Natural killer cell (primary cell): ENCODE measurements around the gene NAV2. TPM values are rescaled to one million over a fixed set of nuclear protein-coding genes. Genes with fewer than 3 reads are reported as not detected.

Source experiments
- ATAC-seq, 3 donors: fragments of 150-1000 bp in 2 of 3; fragments of 200-7000 bp in 1 of 3; cut with Tn5 transposase; 1 replicate in 1 of 3; 2 replicates in 2 of 3; pipeline ENCODE4 v1.10.0; 2021; ENCODE audit warnings: mild to moderate bottlenecking in 2 of 3, moderate library complexity in 2 of 3
- DNase-seq, 2 donors: peaks; one replicate each; pipeline versions ENCODE4 v3.0.0 to v3.0.0-alpha.2; 2013 to 2021; ENCODE audit warnings: mixed read lengths in 1 of 2
- H3K27ac ChIP-seq: one replicate; pipeline ENCODE4 v1.5.1; 2013; ENCODE audit warnings: mild to moderate bottlenecking, low read length
- H3K27me3 ChIP-seq: one replicate; pipeline ENCODE4 v1.6.1; 2013; ENCODE audit warnings: low read length; ENCODE audit not compliant: control insufficient read depth, insufficient read depth
- H3K36me3 ChIP-seq: one replicate; pipeline ENCODE4 v1.6.1; 2013; ENCODE audit warnings: low read length; ENCODE audit not compliant: control insufficient read depth, insufficient read depth
- H3K4me1 ChIP-seq: one replicate; pipeline ENCODE4 v1.6.1; 2013; ENCODE audit warnings: low read length; ENCODE audit not compliant: control insufficient read depth, insufficient read depth
- H3K4me3 ChIP-seq: one replicate; pipeline ENCODE4 v1.5.1; 2013; ENCODE audit warnings: low read length
- H3K9me3 ChIP-seq: one replicate; pipeline ENCODE4 v1.6.1; 2013; ENCODE audit warnings: low read length; ENCODE audit not compliant: control insufficient read depth, insufficient read depth
- H3K27ac Mint-ChIP-seq, 2 donors: one replicate each; pipeline ENCODE4 v1.8.0; 2022; ENCODE audit warnings: mild to moderate bottlenecking in 2 of 2, mixed read lengths in 2 of 2, moderate library complexity in 1 of 2
- H3K27me3 Mint-ChIP-seq, 2 donors: one replicate each; pipeline ENCODE4 v1.8.0; 2022; ENCODE audit warnings: low read depth in 2 of 2, mixed read lengths in 2 of 2
- H3K36me3 Mint-ChIP-seq: one replicate; pipeline ENCODE4 v1.8.0; 2022; ENCODE audit warnings: mixed read lengths
- H3K4me1 Mint-ChIP-seq, 2 donors: one replicate each; pipeline ENCODE4 v1.8.0; 2022; ENCODE audit warnings: mixed read lengths in 2 of 2
- H3K4me3 Mint-ChIP-seq: one replicate; pipeline ENCODE4 v1.8.0; 2022; ENCODE audit warnings: mild to moderate bottlenecking, moderate library complexity, mixed read lengths
- H3K9me3 Mint-ChIP-seq, 2 donors: one replicate each; pipeline ENCODE4 v1.8.0; 2022; ENCODE audit warnings: mixed read lengths in 2 of 2
- CTCF ChIP-seq: fragments of 200-600 bp; IDR thresholded peaks from one replicate; pipeline ENCODE4 v1.8.0; 2022; ENCODE audit warnings: antibody characterized with exemption
- WGBS: methylation state at CpG from one replicate; pipeline ENCODE4 v1.1.7; 2013; ENCODE audit warnings: missing lambda C conversion rate; ENCODE audit not compliant: insufficient coverage; 5-methylcytosine and 5-hydroxymethylcytosine counted together
- intact Hi-C: fragments of 100-400 bp; cut with micrococcal nuclease; formaldehyde crosslinking; loops from one replicate; pipeline ENCODE4 v1.14.2; 2022
- total RNA-seq, 4 donors: library from RNA; stranded (reverse); fragments of 120-200 nt in 1 of 4; gene quantifications; one replicate each; pipeline versions ENCODE4 v1.2.3 to v1.2.4, GENCODE V29; 2013 to 2022

NAV2 gene
- total RNA-seq, 3 donors from 2014 or later (not counting 1 experiment from before 2014, with no cell fraction given) = 0.14 to 1.6 (median 0.43) TPM

GRCh38 chr11:19952116-19952605 is 239.5 kb downstream of the NAV2 start:
- no peak for ATAC-seq
- no peaks in the 10 kb centered on the region for H3K36me3 ChIP-seq
- Mint-ChIP-seq H3K27me3 (peaks cover 31 to 48% of the 10 kb centered on the region in 2 donors), H3K27ac (no peak overlapping the region), H3K4me1 (peaks cover 7 to 8% of the 10 kb centered on the region in 2 donors), H3K9me3 (no peaks in the 10 kb centered on the region), H3K4me3 (no peak overlapping the region), H3K36me3 (no peaks in the 10 kb centered on the region)
- H3K4me1 ChIP-seq = no peaks in the 10 kb centered on the region
- DNase-seq = no peak
- H3K27ac ChIP-seq = no peak overlapping the region
- no peaks in the 10 kb centered on the region for H3K9me3 ChIP-seq
- intact Hi-C loops = no loop called here
- no peaks in the 10 kb centered on the region for H3K27me3 ChIP-seq
- H3K4me3 ChIP-seq = no peak overlapping the region
- no peak for TF ChIP-seq CTCF
- WGBS = 58% methylated on average over 2 of the region's 3 CpGs

DNA sequence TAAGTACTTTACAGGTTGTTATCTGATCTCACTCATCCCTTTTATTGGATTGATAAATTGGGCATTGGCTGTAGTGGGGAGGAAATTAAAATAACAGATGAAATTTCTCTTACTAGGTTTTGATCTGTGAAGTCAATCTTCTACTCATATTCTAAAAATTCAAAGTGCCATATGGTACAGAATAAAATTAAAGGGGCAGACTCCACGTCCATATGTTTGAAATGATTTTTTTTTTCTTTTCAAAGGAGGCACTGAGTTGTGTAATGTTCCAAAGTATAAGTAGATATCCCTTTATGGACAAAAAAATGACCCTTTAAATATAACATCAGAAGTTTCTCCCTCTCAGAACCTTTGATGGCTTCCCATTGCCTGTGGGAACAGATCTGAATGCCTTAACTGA is 240.3 kb downstream of the NAV2 start:
- DNase-seq = no peak
- peaks cover 32 to 52% of the 10 kb centered on the region in 2 donors for H3K27me3 Mint-ChIP-seq
- intact Hi-C loops = no loop called here
- WGBS = no CpG with 5 or more reads among the region's 1 CpG
- no peak for TF ChIP-seq CTCF
- no peak overlapping the region for H3K27ac ChIP-seq
- no peaks in the 10 kb centered on the region for H3K36me3 ChIP-seq
- peaks cover 7 to 8% of the 10 kb centered on the region in 2 donors for H3K4me1 Mint-ChIP-seq
- no peak overlapping the region for H3K27ac Mint-ChIP-seq
- H3K9me3 ChIP-seq = no peaks in the 10 kb centered on the region
- H3K4me3 ChIP-seq = no peak overlapping the region
- no peaks in the 10 kb centered on the region for H3K27me3 ChIP-seq
- H3K36me3 Mint-ChIP-seq = no peaks in the 10 kb centered on the region
- no peak overlapping the region for H3K4me3 Mint-ChIP-seq
- H3K9me3 Mint-ChIP-seq = no peaks in the 10 kb centered on the region
- H3K4me1 ChIP-seq = no peaks in the 10 kb centered on the region
- no peak for ATAC-seq

DNA sequence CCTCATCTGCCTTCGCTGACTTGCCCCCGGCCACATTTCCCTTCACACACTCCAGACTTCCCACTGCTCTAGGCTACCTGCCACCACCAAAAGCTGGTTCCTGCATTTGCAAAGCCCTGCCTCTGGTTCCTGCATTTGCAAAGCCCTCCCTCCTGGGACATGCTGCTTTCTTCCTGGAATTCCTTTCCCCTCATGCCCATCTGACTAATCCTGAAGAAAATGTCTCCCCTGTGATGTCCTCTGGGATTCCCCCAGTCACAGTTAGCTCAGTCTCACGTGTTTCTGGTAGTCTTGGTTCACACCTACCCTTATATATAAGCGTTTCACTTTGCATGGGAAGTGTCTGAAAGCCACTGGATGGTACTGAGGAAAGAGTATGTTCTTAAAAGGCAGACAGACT is 240.7 kb downstream of the NAV2 start:
- ATAC-seq (no peak), DNase-seq (no peak)
- H3K9me3 Mint-ChIP-seq = no peaks in the 10 kb centered on the region
- Histone ChIP-seq H3K27me3 (no peaks in the 10 kb centered on the region), H3K27ac (no peak overlapping the region), H3K36me3 (no peaks in the 10 kb centered on the region), H3K9me3 (no peaks in the 10 kb centered on the region), H3K4me1 (no peaks in the 10 kb centered on the region), H3K4me3 (no peak overlapping the region)
- no peaks in the 10 kb centered on the region for H3K36me3 Mint-ChIP-seq
- peaks cover 35 to 53% of the 10 kb centered on the region in 2 donors for H3K27me3 Mint-ChIP-seq
- TF ChIP-seq CTCF = no peak
- 67% methylated on average over 3 of the region's 4 CpGs for WGBS
- intact Hi-C loops = no loop called here
- H3K4me3 Mint-ChIP-seq = no peak overlapping the region
- peaks cover 7 to 8% of the 10 kb centered on the region in 2 donors for H3K4me1 Mint-ChIP-seq
- H3K27ac Mint-ChIP-seq = no peak overlapping the region

DNA sequence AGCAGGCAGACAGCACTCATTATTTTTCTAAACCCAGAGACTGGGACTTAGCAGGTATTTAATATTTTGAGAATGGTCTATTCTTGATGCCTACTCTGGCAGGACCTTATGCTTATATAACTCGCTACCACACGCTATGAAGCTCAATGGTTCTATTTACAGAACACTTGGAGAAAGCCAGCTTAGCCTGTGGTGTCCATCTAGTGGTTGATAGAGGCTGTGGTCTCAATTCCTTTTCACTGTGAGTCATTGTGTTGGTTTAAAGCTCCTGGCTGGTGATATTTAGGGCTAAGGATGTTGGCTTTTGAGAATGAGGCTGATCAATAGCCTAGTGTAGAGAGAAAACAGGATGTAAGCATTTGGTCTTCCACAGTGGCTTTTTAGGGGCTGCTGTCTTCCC is 241.3 kb downstream of the NAV2 start:
- Histone ChIP-seq H3K27me3 (no peaks in the 10 kb centered on the region), H3K27ac (no peak overlapping the region), H3K9me3 (no peaks in the 10 kb centered on the region), H3K4me1 (no peaks in the 10 kb centered on the region), H3K36me3 (no peaks in the 10 kb centered on the region), H3K4me3 (no peak overlapping the region)
- peaks cover 7 to 8% of the 10 kb centered on the region in 2 donors for H3K4me1 Mint-ChIP-seq
- no peak overlapping the region for H3K27ac Mint-ChIP-seq
- H3K9me3 Mint-ChIP-seq = no peaks in the 10 kb centered on the region
- WGBS = 92% methylated on average over 2 of the region's 2 CpGs
- no peaks in the 10 kb centered on the region for H3K36me3 Mint-ChIP-seq
- no peak overlapping the region for H3K4me3 Mint-ChIP-seq
- no peak for TF ChIP-seq CTCF
- ATAC-seq = no peak
- H3K27me3 Mint-ChIP-seq = peaks cover 38 to 59% of the 10 kb centered on the region in 2 donors
- intact Hi-C loops = no loop called here
- DNase-seq = no peak
